ENCODE data around the gene DBN1. TPM values are rescaled to one million over a fixed set of nuclear protein-coding genes. Genes with fewer than 3 reads are reported as not detected.

The DBN1 gene
- polyA plus RNA-seq, 1 donor (not counting 4 experiments of a cell fraction or from before 2014, with no cell fraction given), result 59.4 TPM

- Histone ChIP-seq H3K27me3 (ENCODE audit: control insufficient read depth, extremely low read depth, insufficient read depth, low read length) (no peaks in the 10 kb centered on the region), H3K36me3 (ENCODE audit: control insufficient read depth in 2 of 2, extremely low read depth in 1 of 2, insufficient read depth in 2 of 2, low read length in 2 of 2) (peaks cover 18 to 19% of the 10 kb centered on the region in 2 experiments), H2AFZ (ENCODE audit: control insufficient read depth, low read length) (no peak overlapping the region), H3K4me3 (ENCODE audit: control insufficient read depth in 2 of 3, extremely low read depth in 1 of 3, insufficient read depth in 2 of 3, low read depth in 1 of 3, low read length in 3 of 3) (no peak overlapping the region), H3K27ac (ENCODE audit: control insufficient read depth, insufficient read depth, low read length) (no peak overlapping the region), H3K9me1 (ENCODE audit: control insufficient read depth, extremely low read depth, insufficient read depth, low read length) (no peaks in the 10 kb centered on the region), H3K4me2 (ENCODE audit: control insufficient read depth, extremely low read depth, insufficient read depth, low read depth, low read length) (no peak overlapping the region), H3K9ac (ENCODE audit: control insufficient read depth, extremely low read depth, insufficient read depth, low read length) (no peak overlapping the region), H3K9me3 (ENCODE audit: control insufficient read depth, low read depth, low read length) (no peaks in the 10 kb centered on the region), H3K4me1 (ENCODE audit: control insufficient read depth, extremely low read depth, insufficient read depth, low read length) (peaks cover 3% of the 10 kb centered on the region), H4K20me1 (ENCODE audit: control insufficient read depth, extremely low read depth, insufficient read depth, low read length) (peaks cover 5% of the 10 kb centered on the region), H3K79me2 (ENCODE audit: control insufficient read depth, insufficient read depth, low read length) (no peaks in the 10 kb centered on the region)
- no peak for TF ChIP-seq EZH2 (IDR thresholded peaks at IDR 0.05; ENCODE audit: low read length)
- TF ChIP-seq, protein P1, sequence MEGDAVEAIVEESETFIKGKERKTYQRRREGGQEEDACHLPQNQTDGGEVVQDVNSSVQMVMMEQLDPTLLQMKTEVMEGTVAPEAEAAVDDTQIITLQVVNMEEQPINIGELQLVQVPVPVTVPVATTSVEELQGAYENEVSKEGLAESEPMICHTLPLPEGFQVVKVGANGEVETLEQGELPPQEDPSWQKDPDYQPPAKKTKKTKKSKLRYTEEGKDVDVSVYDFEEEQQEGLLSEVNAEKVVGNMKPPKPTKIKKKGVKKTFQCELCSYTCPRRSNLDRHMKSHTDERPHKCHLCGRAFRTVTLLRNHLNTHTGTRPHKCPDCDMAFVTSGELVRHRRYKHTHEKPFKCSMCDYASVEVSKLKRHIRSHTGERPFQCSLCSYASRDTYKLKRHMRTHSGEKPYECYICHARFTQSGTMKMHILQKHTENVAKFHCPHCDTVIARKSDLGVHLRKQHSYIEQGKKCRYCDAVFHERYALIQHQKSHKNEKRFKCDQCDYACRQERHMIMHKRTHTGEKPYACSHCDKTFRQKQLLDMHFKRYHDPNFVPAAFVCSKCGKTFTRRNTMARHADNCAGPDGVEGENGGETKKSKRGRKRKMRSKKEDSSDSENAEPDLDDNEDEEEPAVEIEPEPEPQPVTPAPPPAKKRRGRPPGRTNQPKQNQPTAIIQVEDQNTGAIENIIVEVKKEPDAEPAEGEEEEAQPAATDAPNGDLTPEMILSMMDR (optimal IDR thresholded peaks at IDR 0.05 in 1 of 3, IDR thresholded peaks at IDR 0.05 in 1 of 3, conservative IDR thresholded peaks at IDR 0.05 in 1 of 3; ENCODE audit: extremely low read depth in 1 of 3, insufficient read depth in 2 of 3, low read length in 3 of 3), result no peak
- FAIRE-seq, result no peak
- dilution Hi-C loops (cut with MboI; ENCODE audit: extremely low pct_ligation_motif_present, low sequenced_read_pairs), result no loop called here
- DNase-seq (ENCODE audit: low read depth, low spot score), result no peak
These were observed 14.1 kb downstream of the DBN1 start for GRCh38 chr5:177459357-177459756.

DNA sequence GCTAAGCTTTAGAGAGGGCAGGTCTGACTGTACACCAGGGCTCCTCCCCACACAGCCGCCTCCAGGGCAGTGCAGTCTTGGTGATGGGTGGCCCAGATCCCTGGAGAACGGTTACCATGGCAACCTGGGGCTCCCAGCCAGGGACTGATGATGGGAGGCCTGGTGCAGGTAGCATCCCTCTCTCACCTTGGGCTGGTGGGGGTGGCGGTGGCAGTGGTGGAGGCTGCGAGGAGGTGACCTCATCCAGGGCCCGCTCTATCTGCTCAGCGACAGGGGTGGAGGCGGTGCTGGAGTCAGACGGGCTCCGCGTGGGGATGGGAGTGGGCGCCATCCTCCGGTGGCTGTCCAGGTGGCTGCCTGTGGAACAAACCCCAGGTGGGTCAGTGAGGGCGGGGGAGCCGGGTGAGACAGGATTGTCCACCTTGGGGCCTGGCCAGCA lies 14.5 kb downstream of the DBN1 start:
- H3K27ac ChIP-seq (ENCODE audit: control insufficient read depth, insufficient read depth, low read length), result no peak overlapping the region
- H3K9ac ChIP-seq (ENCODE audit: control insufficient read depth, extremely low read depth, insufficient read depth, low read length), result no peak overlapping the region
- FAIRE-seq (no peak), DNase-seq (ENCODE audit: low read depth, low spot score) (no peak)
- no peak overlapping the region for H3K4me3 ChIP-seq (ENCODE audit: control insufficient read depth in 2 of 3, extremely low read depth in 1 of 3, insufficient read depth in 2 of 3, low read depth in 1 of 3, low read length in 3 of 3)
- dilution Hi-C loops (cut with MboI; ENCODE audit: extremely low pct_ligation_motif_present, low sequenced_read_pairs), result no loop called here
- H2AFZ ChIP-seq (ENCODE audit: control insufficient read depth, low read length), result no peak overlapping the region
- no peak overlapping the region for H3K4me2 ChIP-seq (ENCODE audit: control insufficient read depth, extremely low read depth, insufficient read depth, low read depth, low read length)
- peaks cover 5% of the 10 kb centered on the region for H4K20me1 ChIP-seq (ENCODE audit: control insufficient read depth, extremely low read depth, insufficient read depth, low read length)
- H3K4me1 ChIP-seq (ENCODE audit: control insufficient read depth, extremely low read depth, insufficient read depth, low read length), result peaks cover 7% of the 10 kb centered on the region
- no peaks in the 10 kb centered on the region for H3K9me3 ChIP-seq (ENCODE audit: control insufficient read depth, low read depth, low read length)
- H3K9me1 ChIP-seq (ENCODE audit: control insufficient read depth, extremely low read depth, insufficient read depth, low read length), result no peaks in the 10 kb centered on the region
- no peaks in the 10 kb centered on the region for H3K27me3 ChIP-seq (ENCODE audit: control insufficient read depth, extremely low read depth, insufficient read depth, low read length)
- H3K79me2 ChIP-seq (ENCODE audit: control insufficient read depth, insufficient read depth, low read length), result no peaks in the 10 kb centered on the region
- no peak for TF ChIP-seq EZH2 (IDR thresholded peaks at IDR 0.05; ENCODE audit: low read length)
- TF ChIP-seq, protein P1 (optimal IDR thresholded peaks at IDR 0.05 in 1 of 3, IDR thresholded peaks at IDR 0.05 in 1 of 3, conservative IDR thresholded peaks at IDR 0.05 in 1 of 3; ENCODE audit: extremely low read depth in 1 of 3, insufficient read depth in 2 of 3, low read length in 3 of 3), result no peak
- peaks cover 18 to 19% of the 10 kb centered on the region in 2 experiments for H3K36me3 ChIP-seq (ENCODE audit: control insufficient read depth in 2 of 2, extremely low read depth in 1 of 2, insufficient read depth in 2 of 2, low read length in 2 of 2)
